Naive thymus-derived CD4-positive, alpha-beta T cell (primary cell): ENCODE measurements around the gene MSL2. TPM values are rescaled to one million over a fixed set of nuclear protein-coding genes. Genes with fewer than 3 reads are reported as not detected.

Experiments used
- polyA plus RNA-seq, 2 donors: library from polyadenylated mRNA; unstranded; fragments of 300-500 nt; fragmentation: Illumina TruSeq; gene quantifications; one replicate each; pipeline ENCODE4 v1.2.3, GENCODE V29; 2021
- total RNA-seq, 6 experiments: library from RNA in 5 of 6; stranded (reverse) in 5 of 6; gene quantifications; 1 replicate in 5 of 6; 2 replicates in 1 of 6; pipeline ENCODE4 v1.2.3 and lab custom pipeline; 2021 to 2026

MSL2 gene
- total and polyA plus RNA-seq, 7 experiments from 2014 or later = 40.9 to 110 (median 69.0) TPM

Other genes with a start within 250 kb of the MSL2 start
- gene PPP2R3A, start 230.6 kb downstream of the MSL2 start, total RNA-seq = under 1 TPM in 4 of 5 experiments, not detected in 1; 0.13 to 0.89 (median 0.59) TPM
- gene PPP2R3A, start 230.6 kb downstream of the MSL2 start, polyA plus RNA-seq = under 1 TPM; 0.20 to 0.25 TPM
- gene PCCB, start 54.0 kb upstream of the MSL2 start, total RNA-seq = 10 to 100 TPM; 13.6 to 22.6 (median 16.6) TPM
- gene PCCB, start 54.0 kb upstream of the MSL2 start, polyA plus RNA-seq = 10 to 100 TPM; 27.2 to 30.9 TPM